ACC112 (cell line): Measurements from ENCODE around the gene TIMP3.

Source experiments
- H2AFZ ChIP-seq: fragments of 200-600 bp; sonication (generic); one replicate; pipeline ENCODE4 v1.6.0; 2017; ENCODE audit warnings: antibody characterized with exemption, low read length; ENCODE audit not compliant: unreplicated experiment
- H3K27ac ChIP-seq: fragments of 200-600 bp; sonication (generic); 2 replicates; pipeline ENCODE4 v1.5.1; 2014; ENCODE audit warnings: low read depth, mild to moderate bottlenecking, antibody characterized with exemption, low read length, moderate library complexity
- H3K27me3 ChIP-seq: fragments of 200-600 bp; sonication (generic); 2 replicates; pipeline ENCODE4 v1.6.1; 2014; ENCODE audit warnings: mild to moderate bottlenecking, antibody characterized with exemption, low read length, moderate library complexity, mixed read lengths; ENCODE audit not compliant: insufficient read depth
- H3K36me3 ChIP-seq: fragments of 200-600 bp; sonication (generic); 2 replicates; pipeline ENCODE4 v1.6.1; 2016; ENCODE audit warnings: mild to moderate bottlenecking, antibody characterized with exemption, low read length, moderate library complexity, mixed read lengths; ENCODE audit not compliant: insufficient read depth
- H3K4me1 ChIP-seq: fragments of 200-600 bp; sonication (generic); one replicate; pipeline ENCODE4 v1.6.1; 2016; ENCODE audit warnings: low read length, mixed read lengths; ENCODE audit not compliant: insufficient read depth, unreplicated experiment, control insufficient read depth
- H3K4me3 ChIP-seq: fragments of 200-600 bp; sonication (generic); 2 replicates; pipeline ENCODE4 v1.5.1; 2014; ENCODE audit warnings: mild to moderate bottlenecking, low read depth, low read length
- H3K79me2 ChIP-seq: fragments of 200-600 bp; sonication (generic); one replicate; pipeline ENCODE4 v1.6.0; 2016; ENCODE audit warnings: low read length; ENCODE audit not compliant: control insufficient read depth, unreplicated experiment, insufficient read depth

TIMP3 gene

DNA sequence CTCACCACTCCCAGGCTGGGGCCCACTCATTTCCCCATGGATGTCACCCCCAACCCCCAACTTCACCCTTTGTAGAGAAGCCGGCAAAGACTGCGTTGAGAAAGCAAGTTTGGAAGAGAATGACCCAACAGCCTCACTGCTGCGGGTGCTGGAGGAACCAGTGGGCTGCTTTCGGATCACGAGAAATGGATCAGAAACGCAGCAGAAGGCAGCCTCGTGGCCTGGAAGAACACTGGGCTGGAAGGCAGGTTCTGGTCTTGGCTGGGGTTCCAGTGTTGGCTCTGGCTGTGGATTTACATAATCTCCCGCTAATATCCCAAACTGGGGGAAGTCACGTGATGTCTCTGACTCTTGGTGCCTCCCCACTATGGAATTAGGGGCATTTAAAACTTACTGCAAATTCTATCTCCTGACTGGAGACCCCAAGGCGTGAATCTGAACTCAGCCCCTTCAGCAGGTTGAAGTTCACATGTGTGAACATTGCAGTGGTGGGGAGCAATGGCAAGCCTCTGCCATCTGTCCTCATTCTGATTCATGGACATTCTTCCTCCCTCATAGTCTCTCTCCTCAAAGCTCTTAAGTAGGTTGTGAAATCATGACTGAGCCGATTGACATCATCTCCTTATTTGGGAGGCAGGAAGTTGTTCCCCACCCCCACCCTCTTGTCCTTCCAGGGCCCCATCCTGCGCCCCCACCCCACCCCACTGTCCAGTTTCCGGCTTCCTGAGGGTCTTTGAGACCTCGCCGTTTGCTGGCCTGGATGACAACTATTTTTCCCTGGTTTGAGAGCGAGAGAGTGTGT, 37.0 kb upstream of the TIMP3 start:
- H3K27me3 ChIP-seq, result no peaks in the 10 kb centered on the region
- no peak overlapping the region for H2AFZ ChIP-seq
- no peaks in the 10 kb centered on the region for H3K36me3 ChIP-seq
- H3K4me3 ChIP-seq, result no peak overlapping the region
- H3K4me1 ChIP-seq, result peaks cover 13% of the 10 kb centered on the region
- H3K79me2 ChIP-seq, result no peaks in the 10 kb centered on the region
- H3K27ac ChIP-seq, result peak overlapping the region; percentile 23; the same call in 1 of the 2 replicates

DNA sequence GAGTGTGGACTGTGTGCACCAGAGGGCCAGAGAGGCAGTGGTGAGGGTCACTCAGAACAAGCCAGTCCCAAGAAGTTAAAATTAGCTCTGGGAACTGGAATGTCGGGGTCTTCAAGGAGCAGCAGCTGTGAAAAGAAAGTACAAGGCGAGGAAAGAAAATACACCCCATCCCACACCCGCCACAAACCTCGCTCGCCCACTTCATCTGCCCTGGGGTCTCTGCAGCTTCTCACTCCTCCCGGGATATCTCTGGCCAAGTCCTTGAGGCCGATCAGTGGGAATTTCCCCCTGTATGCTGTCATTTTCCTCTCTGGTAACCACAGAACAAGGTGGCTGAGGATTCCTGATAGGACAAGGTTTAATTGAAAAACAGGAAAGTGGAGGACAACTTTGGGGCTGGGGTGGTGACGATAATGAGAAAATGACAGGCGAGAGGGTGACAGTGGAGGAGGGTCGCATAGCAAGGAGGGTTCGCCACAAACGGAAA, 36.3 kb upstream of the TIMP3 start:
- Histone ChIP-seq H3K27me3 (no peaks in the 10 kb centered on the region), H3K4me1 (peaks cover 13% of the 10 kb centered on the region), H3K27ac (no peak overlapping the region)

GRCh38 chr22:32771756-32772155, 29.7 kb upstream of the TIMP3 start:
- Histone ChIP-seq H3K36me3 (no peaks in the 10 kb centered on the region), H3K4me1 (no peaks in the 10 kb centered on the region), H3K79me2 (no peaks in the 10 kb centered on the region), H3K27me3 (no peaks in the 10 kb centered on the region), H2AFZ (no peak overlapping the region), H3K27ac (no peak overlapping the region), H3K4me3 (no peak overlapping the region)

More for the DNA sequence above, 36.3 kb upstream of the TIMP3 start:
- Histone ChIP-seq H3K4me3 (no peak overlapping the region), H3K79me2 (no peaks in the 10 kb centered on the region), H3K36me3 (no peaks in the 10 kb centered on the region), H2AFZ (no peak overlapping the region)

DNA sequence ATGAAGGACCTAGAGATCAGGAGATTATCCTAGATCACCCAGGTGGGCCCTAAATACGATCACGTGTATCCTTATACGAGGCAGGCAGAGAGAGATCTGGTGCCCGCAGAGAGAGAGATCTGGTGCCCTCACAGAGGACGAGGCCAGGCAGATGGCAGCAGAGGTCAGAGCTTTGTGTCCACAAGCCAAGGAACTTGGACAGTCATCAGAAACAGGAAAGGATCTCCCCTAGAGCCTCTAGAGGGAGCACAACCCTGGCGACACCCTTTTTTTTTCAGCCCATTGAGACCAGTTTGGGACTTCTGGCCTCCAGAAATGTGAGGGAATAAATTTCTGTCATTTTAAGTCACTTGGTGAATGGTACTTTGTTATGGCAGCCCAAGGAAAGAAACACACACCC, 25.5 kb upstream of the TIMP3 start:
- Histone ChIP-seq H3K79me2 (no peaks in the 10 kb centered on the region), H3K4me3 (no peak overlapping the region), H3K36me3 (no peaks in the 10 kb centered on the region), H2AFZ (no peak overlapping the region), H3K27ac (no peak overlapping the region), H3K27me3 (no peaks in the 10 kb centered on the region), H3K4me1 (no peaks in the 10 kb centered on the region)

GRCh38 chr22:32776397-32776796, 25.1 kb upstream of the TIMP3 start:
- H2AFZ ChIP-seq, result no peak overlapping the region
- H3K27ac ChIP-seq, result no peak overlapping the region
- no peaks in the 10 kb centered on the region for H3K4me1 ChIP-seq

GRCh38 chr22:32776802-32777201, 24.7 kb upstream of the TIMP3 start:
- H3K36me3 ChIP-seq, result no peaks in the 10 kb centered on the region
- H3K27ac ChIP-seq, result no peak overlapping the region
- H3K4me3 ChIP-seq, result no peak overlapping the region
- H3K27me3 ChIP-seq, result no peaks in the 10 kb centered on the region
- no peak overlapping the region for H2AFZ ChIP-seq
- H3K4me1 ChIP-seq, result no peaks in the 10 kb centered on the region
- H3K79me2 ChIP-seq, result no peaks in the 10 kb centered on the region

More at GRCh38 chr22:32776397-32776796, 25.1 kb upstream of the TIMP3 start:
- H3K79me2 ChIP-seq, result no peaks in the 10 kb centered on the region
- H3K4me3 ChIP-seq, result no peak overlapping the region
- no peaks in the 10 kb centered on the region for H3K36me3 ChIP-seq
- no peaks in the 10 kb centered on the region for H3K27me3 ChIP-seq

DNA sequence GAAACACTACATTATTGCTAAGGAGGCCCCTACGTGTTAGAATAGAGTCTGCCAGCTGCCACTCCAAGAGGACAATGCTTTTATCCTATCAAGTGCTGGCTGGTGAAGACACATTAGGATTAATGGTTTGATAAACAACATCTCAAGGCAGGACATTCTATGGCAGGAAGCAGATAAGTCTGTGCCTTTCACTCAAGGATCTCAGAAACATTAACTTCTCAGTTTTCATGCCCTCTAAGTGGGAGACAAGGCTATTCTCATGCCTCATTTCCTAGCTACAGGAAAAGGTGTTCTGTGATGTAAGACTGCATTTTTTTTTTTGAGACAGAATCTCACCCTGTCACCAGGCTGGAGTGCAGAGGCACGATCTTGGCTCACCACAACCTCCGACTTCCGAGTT, 23.5 kb upstream of the TIMP3 start:
- Histone ChIP-seq H3K36me3 (no peaks in the 10 kb centered on the region), H3K79me2 (no peaks in the 10 kb centered on the region), H3K4me3 (no peak overlapping the region), H3K27ac (no peak overlapping the region), H3K27me3 (no peaks in the 10 kb centered on the region), H2AFZ (no peak overlapping the region), H3K4me1 (no peaks in the 10 kb centered on the region)

- Histone ChIP-seq H3K79me2 (no peaks in the 10 kb centered on the region), H3K4me1 (no peaks in the 10 kb centered on the region), H3K4me3 (no peak overlapping the region), H3K36me3 (no peaks in the 10 kb centered on the region), H2AFZ (no peak overlapping the region), H3K27ac (no peak overlapping the region), H3K27me3 (no peaks in the 10 kb centered on the region)
Measured at GRCh38 chr22:32780726-32781310, 20.7 kb upstream of the TIMP3 start.

DNA sequence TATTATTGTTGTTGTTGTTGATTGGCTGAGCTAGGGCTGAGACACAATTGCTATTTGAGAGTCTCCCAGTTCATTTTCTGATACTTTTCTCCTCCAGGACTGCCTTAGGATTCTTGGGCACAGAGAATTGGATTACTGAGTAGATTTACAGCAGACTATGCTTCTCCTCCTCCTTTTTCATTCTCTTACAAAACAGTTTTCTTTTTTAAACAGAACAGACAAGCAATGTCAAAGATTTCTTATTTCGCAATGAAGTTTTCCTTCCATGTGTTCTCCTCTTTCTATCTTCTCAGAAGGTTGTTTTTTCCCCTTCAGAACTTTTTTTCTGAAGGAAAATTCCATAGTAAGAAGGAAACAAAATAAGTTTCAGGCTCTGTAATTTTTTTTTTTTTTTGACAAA, 19.8 kb upstream of the TIMP3 start:
- no peaks in the 10 kb centered on the region for H3K27me3 ChIP-seq
- H3K4me3 ChIP-seq, result no peak overlapping the region
- no peaks in the 10 kb centered on the region for H3K36me3 ChIP-seq
- no peaks in the 10 kb centered on the region for H3K79me2 ChIP-seq
- H3K27ac ChIP-seq, result no peak overlapping the region
- no peaks in the 10 kb centered on the region for H3K4me1 ChIP-seq
- H2AFZ ChIP-seq, result no peak overlapping the region

DNA sequence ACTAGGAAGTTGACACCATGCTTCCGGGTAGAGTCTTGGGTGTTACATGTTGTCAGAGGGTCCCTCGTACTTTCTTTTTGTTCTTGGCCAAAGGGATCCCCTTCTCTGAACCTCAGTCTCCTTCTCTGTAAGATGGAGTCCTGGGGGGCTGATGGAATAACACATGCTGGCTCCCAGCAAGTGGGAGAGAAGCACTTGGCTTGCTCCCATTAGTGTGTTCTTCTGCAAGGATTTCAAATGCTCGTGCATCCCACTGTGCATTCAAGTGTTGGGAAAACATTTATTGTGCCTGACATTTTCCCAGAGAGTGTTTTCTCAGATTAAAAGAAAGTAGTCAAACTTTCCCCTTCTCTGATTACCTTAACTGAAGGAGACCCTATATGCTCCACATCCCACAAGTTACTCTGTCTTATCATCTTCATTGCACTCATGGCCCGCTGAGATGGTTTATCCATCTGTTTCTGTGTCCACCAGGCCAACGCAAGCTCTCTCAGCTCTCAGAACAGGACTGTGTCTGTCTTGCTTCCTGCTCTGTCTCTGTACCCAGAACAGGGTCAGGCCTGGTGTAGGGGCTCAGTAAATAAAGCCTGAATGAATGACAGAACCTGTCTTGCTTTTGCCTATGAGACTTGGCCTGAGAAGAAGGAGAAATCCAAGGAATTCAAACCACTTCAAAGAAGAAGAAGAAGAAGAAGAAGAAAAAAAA, 16.0 kb upstream of the TIMP3 start:
- Histone ChIP-seq H3K27ac (no peak overlapping the region), H2AFZ (no peak overlapping the region), H3K79me2 (no peaks in the 10 kb centered on the region), H3K36me3 (no peaks in the 10 kb centered on the region), H3K27me3 (no peaks in the 10 kb centered on the region), H3K4me3 (no peak overlapping the region), H3K4me1 (peaks cover 4% of the 10 kb centered on the region)
